GM21576 (cell line): Measurements from ENCODE around the gene SELE.
A peak's percentile ranks its signal among the peaks of the same experiment; 100 is the strongest.
"Not testable (repeated sequence)": the region's sequence is repeated elsewhere in the genome, so short reads cannot be mapped to it uniquely, and the experiment has no call there.

Source experiments
- ATAC-seq: cut with Tn5 transposase; IDR thresholded peaks from one replicate; pipeline ENCODE4 v1.9.1; 2021; ENCODE audit warnings: mild to moderate bottlenecking, moderate library complexity; ENCODE audit not compliant: unreplicated experiment

SELE gene

DNA sequence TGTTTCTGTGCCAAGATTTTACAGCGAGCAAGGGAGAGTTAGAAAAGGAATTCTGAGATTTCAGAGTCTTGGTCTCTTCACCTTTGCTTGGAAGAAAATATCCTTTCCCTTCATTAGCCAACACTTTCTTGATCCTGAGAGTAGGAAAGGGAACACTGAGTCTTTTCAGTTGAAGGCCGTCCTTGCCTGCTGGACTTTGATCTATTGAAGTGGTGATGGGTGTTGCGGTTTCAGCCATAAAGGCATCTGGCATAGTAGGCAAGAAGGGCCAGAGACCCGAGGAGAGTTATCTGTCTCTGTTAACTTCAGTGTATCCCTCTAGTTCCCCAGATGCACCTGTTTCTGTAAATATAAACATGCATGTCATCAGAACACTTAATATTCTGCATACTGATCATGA is 9.7 kb downstream of the SELE start:
- ATAC-seq = no peak

DNA sequence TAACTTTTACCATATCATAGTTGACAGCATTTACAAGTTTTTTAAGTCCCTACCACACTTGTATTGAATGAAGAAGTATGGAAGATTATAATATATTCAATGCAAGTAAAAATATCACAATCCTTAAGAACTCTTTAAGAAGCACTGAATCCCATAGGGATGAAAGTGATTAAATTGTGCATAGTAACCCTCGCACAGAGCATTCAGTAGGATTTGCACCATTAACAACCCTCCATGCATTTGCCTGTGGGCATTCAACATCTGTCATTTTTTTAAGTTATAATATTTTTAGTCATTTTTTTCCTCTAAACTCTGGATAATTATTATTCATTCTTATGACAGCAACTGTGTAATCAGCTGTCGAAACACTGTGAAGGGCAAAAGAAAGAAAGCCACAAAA is 10.1 kb downstream of the SELE start:
- no peak for ATAC-seq

DNA sequence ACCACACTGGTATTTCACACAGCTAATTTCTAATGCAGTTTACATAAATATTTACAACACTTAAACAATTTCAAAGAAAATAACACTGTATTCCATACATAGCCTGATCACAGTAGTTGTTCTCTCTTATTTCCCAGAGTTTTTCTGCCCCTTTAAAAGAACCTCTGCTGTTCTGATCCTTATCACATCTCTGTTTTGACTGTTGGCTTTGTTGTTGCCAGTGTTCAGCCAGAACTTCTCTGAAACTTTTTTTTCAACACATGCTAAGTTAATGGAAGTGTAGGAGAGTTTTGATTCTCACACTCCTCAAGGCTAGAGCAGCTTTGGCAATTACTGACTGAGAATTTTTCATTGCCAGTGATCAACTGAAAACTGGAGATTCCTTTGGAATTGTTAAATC is 11.1 kb downstream of the SELE start:
- no peak for ATAC-seq

DNA sequence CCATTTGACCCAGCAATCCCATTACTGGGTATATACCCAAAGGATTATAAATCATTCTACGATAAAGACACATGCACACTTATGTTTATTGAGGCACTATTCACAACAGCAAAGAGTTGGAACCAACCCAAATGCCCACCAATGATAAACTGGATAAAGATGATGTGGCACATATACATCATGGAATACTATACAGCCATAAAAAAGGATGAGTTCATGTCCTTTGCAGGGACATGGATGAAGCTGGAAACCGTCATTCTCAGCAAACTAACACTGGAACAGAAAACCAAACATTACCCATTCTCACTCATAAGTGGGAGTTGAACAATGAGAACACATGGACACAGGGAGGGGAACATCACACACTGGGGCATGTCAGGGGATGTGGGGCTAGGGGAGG is 18.8 kb downstream of the SELE start:
- not testable (repeated sequence) for ATAC-seq

DNA sequence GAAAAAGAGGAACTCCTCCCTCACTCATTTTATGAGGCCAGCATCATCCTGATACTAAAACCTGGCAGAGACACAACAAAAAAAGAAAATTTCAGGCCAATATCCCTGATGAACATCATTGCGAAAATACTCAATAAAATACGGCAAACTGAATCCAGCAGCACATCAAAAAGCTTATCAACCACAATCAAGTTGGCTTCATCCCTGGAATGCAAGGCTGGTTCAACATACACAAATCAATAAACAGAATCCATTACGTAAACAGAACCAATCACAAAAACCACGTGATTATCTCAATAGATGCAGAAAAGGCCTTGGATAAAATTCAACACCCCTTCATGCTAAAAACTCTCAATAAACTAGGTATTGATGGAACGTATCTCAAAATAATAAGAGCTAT is 20.8 kb downstream of the SELE start:
- ATAC-seq = not testable (repeated sequence)

DNA sequence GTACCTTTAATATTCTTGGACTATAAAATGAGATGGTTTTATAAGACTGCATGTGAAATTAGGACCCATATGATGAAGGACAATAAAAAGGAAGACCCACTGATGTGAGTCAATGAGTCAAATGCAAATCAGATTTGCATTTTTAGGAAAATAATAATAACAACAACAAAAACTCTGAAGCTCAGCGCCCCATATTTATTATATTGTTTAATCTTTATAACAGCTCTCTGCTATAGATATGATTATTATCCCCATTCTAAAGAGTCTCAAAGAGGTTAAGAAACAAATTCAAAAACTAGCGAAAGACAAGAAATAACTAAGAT is 21.6 kb downstream of the SELE start:
- ATAC-seq = no peak

DNA sequence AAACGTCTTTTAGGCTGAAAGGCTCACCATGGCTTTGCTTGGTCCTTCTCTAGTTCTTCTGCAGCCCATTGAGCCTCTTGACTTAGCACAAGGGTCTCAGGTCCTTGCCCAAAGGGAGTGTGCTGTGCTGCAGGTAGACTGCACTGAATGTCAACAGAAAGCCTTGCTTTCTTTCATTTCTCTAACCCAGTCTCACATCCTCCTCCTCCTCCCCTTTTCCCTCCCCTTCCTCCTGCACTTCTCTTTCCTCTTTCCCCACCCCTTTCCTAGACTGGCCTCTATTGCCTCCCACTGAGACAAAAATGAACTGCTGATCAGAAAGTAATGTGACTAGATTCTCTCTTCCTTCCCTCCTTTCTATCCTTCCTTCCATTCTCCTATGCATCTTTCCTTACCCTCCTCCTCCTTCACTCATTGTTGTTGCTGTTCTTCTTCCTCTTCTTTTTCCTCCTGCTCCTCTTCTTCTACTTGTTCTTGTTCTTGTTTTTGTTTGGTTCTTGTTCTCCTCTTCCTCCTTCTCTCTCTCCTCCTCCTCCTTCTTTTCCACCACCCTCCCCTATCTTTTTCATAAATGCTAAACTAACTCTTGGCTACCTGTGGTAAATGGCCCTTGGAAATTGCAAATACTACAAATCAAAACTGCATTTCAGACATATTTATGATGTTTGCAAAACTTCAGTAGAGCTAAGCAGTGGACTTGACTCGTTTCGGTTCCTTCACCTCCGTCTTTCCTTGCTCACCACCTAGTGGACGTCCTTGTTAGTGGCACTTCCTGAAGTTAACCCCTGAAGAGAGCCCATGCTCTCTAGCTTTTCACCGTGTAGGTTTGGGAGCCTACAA is 22.2 kb downstream of the SELE start, which contains the start of gene SELL:
TSS of gene SELL (minus strand) at position 152 of the 840 bp plus-strand sequence. CDS start at position 30, 122 bp downstream.
- ATAC-seq = peak; percentile 70

DNA sequence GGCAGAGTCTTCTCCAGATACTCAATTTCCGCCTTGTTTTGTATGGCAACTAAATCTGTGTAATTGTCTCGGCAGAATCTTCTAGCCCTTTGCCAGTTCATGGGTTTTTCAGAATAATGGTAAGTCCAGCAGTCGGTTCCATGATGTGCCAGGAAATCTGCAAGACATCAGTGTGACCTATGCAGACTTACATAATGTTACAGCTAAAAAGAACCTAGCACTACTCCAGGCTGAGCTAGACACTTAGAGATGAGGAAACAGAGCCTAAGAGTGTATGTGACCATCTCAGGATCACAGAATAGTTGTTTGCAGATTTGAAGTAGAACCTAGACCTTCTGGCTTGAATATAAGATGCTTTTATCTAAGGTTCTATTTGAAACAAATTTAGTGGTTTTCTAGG is 25.2 kb downstream of the SELE start:
- no peak for ATAC-seq

DNA sequence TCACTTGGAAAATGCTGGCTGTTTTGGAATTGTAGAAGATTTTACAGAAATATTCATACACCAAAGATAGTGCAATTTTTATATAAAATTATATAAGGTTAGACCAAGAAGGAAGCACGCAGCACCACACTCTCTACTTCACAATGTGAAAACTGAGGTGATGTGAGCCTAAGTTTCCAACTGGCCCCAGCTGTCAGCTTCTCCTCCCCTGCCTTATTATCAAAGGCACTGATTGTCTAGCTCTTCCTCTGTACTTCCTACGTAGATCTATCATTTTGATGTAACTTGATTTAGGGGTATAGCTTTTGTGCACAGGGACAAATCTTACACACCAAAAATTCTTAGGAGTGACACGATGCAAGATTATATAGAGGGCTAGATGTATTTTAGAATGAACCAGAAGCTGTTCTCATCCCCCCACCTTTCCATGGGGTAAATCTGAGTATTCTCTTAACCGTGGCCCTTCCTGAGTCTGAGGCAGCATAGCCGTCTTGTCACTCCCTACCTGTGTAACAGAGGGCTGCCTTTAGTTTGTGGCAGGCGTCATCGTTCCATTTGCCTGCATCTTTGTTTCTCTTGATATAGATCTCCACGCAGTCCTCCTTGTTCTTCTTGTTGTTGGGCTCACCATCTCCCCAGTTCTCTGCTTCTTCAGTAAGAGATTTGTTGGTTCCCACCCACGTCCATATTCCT is 25.8 kb downstream of the SELE start:
- ATAC-seq = no peak

DNA sequence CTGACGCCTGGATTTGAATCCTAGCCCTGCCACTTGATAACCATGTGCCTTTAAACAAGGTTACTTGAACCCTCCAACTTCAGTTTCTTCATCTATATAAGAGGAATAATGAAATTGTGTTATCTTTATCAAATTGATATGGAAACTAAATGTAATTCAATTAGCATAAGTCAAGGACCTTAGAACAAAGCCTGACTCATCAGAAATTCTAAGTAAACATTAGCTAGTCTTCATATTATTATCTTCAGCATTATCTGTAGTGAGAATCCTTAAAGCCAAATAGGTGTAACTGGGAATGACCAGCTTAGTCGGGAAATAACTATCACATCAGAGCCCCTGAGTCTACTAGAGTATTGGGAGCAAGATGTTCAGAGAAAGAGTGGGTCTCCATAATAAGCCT is 29.1 kb downstream of the SELE start:
- no peak for ATAC-seq

DNA sequence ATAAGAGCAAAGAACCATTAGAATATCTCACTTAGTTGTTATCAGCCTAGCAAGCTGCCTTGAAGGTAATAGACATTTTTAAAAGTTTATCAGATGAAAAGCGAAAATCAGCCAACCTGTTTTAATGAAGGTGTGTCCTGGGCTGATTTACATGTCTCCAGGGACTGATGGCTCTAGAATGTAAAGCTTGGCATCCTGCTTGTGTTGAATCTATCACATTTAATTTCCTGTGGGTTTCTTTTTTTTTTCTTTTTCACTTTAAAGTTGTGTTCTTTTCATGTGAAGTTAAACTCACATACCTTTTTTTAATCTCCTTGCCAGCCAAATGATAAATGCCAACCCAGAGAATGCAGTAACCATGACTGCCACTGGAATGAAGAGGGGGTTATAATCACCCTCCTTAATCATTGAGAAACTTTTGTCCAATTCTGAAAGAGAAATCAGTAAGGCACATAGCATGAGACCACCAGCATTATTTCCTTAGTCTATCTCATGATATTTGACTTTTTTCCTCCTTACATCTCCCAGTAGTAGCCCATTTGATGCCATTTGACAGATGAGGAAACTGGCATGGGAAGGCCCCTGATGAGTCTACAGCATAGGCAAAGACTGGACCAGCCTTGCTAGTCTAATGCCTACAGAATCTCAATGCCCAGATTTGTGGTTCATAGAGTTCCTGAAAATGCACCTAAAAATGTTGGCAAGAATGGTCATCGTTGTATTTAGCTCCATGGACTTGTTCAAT is 32.4 kb downstream of the SELE start:
- no peak for ATAC-seq

DNA sequence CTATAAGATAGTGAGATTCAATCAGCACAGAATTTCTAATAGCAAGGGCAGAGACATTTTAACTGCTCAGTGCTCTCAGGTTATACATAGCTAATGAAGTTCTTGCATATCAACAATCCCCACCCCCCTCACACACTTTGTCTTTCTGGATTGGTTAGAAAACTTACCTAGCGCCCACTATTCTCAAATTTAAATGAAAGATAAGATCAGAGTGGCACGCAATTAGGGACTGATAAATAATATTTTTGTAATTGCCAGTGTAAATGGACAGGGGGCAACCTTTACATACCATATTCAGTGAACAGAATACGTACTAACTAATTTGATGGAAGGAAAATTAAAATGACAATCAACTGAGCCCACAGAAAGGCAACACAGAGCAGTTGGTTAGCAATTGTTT is 34.2 kb downstream of the SELE start:
- ATAC-seq = no peak

DNA sequence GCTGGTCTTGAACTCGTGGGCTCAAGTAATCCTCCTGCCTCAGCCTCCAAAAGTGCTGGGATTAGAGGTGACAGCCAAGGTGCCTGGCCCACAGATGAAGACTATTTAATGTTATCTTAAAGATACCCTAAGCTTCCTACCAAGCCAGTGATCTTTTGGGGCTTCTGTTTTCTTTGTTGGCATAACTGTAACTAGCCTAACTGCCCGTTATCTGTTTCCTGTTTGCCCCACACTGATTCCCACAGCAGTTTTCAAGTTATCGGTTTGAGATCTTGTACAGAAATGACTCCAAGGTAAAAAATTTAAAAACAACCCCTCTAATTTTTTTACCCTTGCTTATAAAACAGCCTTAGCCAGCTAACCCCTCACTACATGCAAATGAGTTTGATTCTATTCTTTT is 34.9 kb downstream of the SELE start:
- ATAC-seq = no peak

DNA sequence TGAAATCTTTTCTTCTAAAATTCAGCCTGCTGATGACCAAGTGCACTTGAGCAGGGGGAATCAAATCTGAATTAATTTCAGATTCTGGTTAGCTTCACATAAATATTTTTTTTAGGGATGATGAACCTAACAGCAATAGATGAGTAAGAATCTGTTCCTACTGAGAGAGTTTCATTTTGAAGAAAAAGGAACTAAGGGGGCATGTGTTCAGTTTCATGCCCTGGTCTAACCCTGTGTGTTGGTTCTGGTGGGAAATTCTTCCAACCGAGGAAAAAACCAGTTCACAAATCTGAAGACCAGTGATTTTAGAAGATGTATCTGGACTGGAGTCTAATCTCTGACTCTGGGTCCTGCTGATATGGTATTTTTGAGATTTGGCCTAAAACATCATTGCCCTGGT is 36.1 kb downstream of the SELE start:
- no peak for ATAC-seq

DNA sequence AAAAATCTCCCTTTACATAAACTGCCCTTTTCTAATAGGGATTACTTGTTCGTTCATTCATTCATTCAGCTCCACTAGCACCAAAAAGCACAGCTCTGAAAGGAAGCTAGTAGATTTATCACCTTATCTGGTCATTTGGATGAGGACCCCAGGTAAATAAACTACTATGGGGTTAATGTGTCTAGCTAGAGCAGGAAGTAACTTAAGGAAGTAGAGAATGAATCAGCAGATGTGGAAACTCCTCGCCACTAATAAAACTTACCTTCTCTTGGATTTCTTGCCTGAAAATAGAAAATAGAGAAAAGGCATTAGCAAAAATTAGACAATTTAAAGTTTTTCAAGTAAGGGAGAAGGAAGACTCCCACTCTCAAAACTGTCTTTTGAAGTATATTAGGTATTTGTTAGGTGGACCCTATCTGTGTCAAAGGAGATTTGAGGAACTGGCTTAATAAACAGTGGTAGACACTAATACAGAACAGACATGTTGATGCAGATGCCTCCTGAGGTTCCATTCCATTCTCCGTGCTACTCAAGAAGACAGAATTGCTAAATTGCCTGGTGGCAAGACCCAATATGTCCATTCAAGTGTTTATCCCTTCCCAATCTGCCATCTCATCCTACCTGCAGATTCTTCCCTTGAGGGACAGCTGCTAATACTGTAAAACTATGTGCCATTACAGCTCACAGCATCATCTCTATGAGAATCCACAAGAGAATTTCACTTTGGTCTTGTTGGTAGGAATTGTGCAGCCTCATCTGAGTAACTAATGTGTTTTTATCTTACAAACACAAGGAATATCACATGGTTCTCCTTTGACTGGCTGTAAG is 37.4 kb downstream of the SELE start:
- ATAC-seq = no peak

DNA sequence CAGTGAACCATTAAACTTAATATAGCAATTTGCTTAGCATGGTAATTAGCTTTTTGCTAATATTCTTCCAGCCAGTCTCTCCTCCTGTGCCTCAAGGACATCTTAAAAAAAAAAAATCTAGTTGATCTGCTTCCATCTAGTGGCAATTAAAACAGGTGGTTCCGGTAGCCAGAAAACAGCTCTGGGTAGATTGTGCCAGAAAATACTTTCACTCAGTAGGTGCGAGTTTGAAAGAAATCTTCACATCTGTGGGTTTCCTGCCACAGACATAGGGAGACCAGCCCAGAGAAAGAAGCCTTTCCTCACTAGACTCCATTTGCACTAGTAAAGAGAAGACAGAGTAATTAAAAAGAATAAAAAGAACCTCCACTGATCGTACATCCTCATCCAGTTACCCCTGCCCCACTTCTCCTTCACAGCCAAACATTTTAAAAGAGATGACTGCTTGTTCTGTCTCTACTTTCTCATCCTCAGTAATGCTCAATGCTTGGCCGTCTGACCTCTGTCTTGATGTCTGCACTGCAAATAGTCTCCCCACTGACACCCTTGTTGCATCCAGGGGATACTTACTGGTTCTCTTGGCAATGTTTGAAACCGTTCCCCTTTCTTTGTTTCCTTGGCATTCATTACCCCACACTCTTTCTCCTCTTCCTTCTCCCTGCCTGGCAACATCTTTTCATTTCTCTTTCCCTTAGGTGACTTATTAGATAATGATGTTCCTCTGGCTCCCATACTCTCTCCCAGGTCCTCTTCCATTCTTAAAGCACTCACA is 39.4 kb downstream of the SELE start:
- peak; percentile 44 for ATAC-seq

DNA sequence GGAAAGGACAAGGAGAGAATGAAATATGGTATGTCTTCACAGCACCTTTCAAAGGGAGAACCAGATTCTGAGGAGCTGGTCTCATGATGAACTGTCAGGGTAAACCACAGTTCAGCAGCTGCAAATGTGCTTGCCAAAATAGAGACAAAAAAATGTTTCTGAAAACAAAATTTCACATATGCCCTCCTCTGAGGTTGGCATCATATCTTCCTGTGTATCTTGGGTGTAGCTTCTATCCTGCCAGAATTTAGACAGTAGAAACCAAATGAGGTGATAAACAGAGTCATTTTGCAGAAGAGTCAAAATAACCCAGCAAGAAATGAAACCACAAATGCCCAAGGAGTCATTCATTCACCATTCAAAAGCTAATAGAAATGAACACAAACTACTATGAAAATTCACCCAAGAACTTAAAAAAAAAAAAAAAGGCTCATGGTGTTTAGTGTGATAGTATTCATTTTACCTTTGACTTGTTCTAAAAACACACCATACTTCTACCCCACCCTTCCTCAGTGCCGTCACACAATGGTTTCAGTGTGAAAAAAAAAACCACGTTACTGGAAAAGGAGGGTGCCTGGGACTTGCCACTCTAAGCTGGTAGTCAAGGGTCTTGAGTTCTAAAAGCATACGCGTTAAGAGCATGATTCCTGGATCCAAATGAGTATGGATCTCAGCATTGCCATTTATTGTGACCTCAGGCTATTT is 41.0 kb downstream of the SELE start:
- ATAC-seq = peak; percentile 38

DNA sequence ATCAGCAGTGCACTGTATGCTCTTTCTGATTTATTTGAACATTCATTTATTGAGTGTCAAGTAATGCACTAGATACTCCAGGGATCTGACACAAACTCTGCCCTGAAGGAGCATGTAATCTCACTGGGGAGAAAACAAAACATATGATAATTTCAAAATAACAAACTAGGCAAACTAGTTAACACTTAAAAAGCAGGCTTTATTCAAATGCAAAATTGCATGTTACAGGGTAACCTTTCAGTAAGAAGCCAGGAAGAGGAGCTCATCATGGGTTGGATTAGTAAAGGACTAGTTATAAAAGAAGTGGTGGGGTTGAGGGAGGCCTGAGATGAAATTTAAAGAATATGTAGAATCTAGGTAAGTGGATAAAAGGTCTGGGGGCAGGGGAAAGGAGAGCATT is 43.4 kb downstream of the SELE start:
- no peak for ATAC-seq

DNA sequence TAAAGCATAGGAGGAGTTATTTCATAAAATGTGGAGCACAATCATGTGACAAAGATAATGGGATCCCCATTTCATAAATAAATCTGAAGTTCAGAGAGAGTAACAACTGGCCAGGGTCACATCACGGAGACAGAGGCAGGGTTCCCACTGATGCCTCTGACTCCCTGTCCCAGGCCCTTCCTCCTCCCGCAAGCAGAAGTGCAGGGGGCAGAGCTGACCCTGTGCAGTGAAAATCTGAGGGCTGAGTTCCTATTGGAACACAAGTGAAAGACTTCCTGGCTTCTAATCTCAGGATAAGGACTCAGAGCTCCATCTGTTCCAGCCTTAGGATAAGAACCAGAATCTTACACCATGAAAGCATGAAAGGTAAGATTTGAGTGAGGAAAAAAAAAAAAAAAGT is 44.5 kb downstream of the SELE start:
- ATAC-seq = peak; percentile 0

DNA sequence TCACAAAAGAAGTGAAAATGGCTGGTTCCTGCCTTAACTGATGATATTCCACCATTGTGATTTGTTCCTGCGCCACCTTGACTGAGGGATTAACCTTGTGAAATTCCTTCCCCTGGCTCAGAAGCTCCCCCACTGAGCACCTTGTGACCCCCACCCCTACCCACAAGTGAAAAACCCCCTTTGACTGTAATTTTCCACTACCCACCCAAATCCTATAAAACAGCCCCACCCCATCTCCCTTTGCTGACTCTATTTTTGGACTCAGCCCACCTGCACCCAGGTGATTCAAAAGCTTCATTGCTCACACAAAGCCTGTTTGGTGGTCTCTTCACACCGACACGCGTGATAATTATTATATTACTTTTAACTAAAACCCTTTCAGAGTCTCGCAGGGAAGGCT is 45.5 kb downstream of the SELE start:
- not testable (repeated sequence) for ATAC-seq
